GM03348 (cell line): ENCODE results near the gene SMARCE1.

ENCODE experiments used
- DNase-seq: peaks from one replicate; pipeline ENCODE4 v3.0.0; 2012; ENCODE audit warnings: low spot score

The SMARCE1 gene

DNA sequence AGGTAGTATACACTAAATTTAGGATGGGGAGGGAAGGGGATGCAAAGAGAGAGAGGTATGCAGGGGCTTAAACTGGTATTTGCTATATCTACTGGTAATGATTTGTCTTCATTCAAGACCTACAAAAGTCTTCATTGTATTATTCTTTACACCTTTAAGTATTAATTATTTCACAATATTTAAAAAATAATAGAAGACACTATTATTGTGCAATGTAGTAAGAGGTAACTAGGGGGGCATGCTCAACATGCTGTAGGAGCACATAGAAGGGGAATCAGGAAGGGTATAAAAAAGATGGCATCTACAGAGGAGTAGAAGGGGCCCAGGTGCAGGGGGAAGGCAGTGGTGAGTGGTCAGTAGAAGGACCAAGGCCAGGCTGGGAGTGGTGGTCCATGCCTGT lies 67.5 kb downstream of the SMARCE1 start:
- no peak for DNase-seq

GRCh38 chr17:40579471-40579870 lies 68.1 kb downstream of the SMARCE1 start:
- DNase-seq, result no peak

DNA sequence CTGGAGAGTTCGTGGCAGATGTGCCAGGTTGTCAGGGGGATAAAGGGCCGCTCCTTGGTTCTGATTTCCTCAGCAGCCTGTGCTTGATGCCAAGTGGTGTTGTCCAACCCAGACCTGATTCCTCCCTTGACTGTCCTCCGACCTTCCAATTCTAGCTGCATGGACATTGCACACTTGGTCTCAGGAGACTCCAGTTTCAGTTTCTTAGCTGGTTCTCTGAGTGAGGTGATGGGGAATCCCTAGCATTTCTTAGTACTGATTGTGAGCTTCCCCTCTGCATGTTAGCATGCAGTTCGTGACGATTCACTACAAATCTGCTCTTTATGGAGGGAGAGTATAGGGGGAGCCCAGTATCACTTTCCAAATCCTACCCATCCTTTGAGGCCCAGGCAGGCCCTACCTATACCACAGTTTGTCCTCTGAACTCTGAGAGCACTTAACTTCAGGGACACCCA lies 70.0 kb downstream of the SMARCE1 start:
- no peak for DNase-seq

GRCh38 chr17:40576113-40576740 lies 71.4 kb downstream of the SMARCE1 start:
- DNase-seq, result no peak
